NT2/D1 (cell line): ENCODE data around the gene TENM3.

Experiments used
- SUZ12 ChIP-seq: IDR thresholded peaks from 2 replicates; pipeline ENCODE4 v1.6.1; 2011; ENCODE audit not compliant: insufficient read length, insufficient read depth; ENCODE audit errors: extremely low read depth
- YY1 ChIP-seq: IDR thresholded peaks from 2 replicates; pipeline ENCODE4 v1.6.1; 2011; ENCODE audit not compliant: insufficient read length, insufficient read depth
- ZNF274 ChIP-seq: IDR thresholded peaks from 2 replicates; pipeline ENCODE4 v1.6.1; 2011; ENCODE audit warnings: mild to moderate bottlenecking, low read depth, low read length

DNA sequence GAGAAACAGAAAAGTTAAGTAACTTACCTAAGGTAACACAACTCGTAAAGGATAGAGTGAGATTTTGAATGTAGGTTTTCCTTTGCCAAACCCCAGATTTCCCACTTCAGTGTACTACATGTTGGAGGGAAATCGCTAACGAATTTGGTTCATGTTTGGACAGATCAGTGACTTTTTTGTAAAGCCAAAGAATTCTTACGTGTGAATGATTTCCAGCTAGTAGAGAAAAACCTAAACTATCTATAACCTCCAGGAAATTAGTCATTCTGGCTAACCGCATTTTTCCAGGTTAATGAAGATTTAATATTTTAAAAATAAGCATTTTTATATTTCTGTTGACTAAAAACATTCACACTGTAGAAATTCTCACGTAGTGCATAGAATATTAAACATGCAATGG, 7.2 kb downstream of the TENM3 start:
- TF ChIP-seq ZNF274 (no peak), YY1 (no peak), SUZ12 (no peak)
